Cardiac ventricle fibroblast (primary cell): ENCODE results near the gene SLC43A3. TPM values are rescaled to one million over a fixed set of nuclear protein-coding genes. Genes with fewer than 3 reads are reported as not detected.

Experiments
- total RNA-seq: library from RNA; depleted of rRNA; stranded (reverse); fragments of >200 nt; gene quantifications from 2 replicates; pipeline ENCODE4 v1.2.3, GENCODE V29; 2015

Gene SLC43A3
- 29.9 and 39.3 TPM in 2 replicates for total RNA-seq

DNA sequence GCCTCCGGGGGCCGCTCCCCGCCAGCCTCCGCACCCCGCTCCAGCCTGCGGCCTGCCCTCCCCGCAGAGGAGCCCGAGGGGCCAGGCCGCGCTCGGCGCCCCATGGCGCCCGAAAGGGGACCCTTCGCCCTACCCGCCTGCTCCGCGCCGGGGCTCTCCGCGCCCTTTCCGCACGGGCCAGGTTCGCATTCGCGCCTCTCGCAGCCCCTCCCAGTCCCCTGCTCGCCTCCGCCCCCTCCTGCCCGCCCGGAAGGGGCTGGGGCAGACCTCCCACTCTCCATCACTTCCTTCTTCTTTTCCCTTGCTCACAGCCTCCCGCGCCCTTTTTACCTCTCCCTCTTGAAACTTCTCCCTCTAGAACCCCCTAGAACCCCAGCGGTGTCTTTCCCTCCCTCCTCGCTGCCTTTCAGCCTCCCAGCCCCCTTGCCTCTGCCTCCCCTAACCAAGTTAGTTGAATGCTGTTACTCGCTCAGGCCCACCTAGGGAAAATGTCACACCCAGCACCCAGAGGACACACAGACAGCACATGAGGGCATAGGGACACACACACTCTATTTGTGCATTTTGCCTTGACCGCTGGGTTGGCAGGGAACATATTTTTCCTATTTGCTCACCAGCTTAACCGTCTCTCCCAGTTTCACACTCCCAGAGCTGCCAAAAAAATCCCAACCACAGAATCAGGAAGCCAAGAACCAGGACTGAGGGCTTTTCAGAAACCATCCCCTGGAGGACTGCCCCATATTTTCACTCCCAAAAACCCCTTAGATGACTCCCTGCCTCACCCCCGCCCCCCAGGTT, at the start of gene SLC43A3:
TSS of gene SLC43A3 (minus strand) at position 193 of the 798 bp plus-strand sequence. CDS start 949 bp downstream, outside the sequence.

DNA sequence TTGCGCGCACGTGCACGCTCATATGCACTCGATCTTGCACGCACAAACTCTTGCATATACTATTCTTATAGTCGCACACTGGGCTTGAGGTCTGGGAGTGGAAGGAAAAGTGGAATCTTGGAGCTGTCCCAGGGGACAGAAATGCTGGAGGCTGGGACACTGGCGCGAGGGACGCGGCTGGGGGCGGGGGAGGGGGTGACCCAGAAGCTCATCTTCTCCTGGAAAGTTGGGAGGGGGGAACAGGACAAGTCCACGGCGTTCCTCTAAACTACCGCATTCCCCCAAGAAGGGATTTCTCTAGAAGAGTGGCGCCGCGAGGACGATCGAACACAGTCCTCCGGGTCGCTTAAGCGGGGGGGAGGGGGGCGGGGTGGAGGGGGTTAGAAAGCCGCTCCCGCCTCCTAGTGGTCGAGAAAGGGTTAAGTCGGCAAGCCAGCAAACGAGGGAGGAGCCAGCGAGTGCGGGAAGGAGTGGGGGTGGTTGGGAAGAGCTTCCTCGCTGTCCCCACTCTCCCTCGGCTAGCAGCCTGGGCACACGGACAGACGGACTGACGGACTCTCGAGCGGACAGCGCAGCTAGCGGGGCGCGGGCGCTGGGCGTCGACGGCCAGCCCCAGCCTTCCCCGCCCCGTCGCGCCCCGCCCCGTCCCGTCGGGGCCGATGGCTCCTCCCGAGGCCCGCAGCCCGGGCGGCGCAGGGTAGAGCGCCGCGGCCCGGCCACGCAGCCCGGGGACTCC, 33.3 kb upstream of the SLC43A3 start, which contains the start of gene RTN4RL2:
TSS of gene RTN4RL2 (plus strand) at position 507 of the 736 bp plus-strand sequence. CDS start 338 bp downstream, outside the sequence.

DNA sequence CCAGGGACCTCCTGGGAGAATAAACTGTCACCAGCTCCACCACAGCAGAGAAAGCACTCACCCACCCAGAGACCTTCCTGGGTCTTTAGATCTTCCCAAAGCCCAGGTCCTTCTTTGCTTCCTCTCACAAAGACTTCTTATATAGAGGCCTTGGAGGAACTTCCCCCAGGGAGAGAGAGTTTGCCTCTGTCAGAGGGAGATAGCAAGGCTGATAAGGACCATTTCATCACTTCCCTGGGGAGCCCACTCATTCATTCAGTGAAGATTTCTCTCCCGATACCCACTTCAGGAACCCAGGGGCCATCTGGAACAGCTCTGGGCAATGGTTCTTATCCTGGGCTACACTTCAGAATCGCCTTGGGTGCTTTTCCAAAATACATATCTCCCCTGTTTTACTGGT, 36.4 kb downstream of the SLC43A3 start, which contains the start of gene PRG2:
TSS of gene PRG2 (minus strand) at position 116 of the 400 bp plus-strand sequence. CDS start 706 bp downstream, outside the sequence.

DNA sequence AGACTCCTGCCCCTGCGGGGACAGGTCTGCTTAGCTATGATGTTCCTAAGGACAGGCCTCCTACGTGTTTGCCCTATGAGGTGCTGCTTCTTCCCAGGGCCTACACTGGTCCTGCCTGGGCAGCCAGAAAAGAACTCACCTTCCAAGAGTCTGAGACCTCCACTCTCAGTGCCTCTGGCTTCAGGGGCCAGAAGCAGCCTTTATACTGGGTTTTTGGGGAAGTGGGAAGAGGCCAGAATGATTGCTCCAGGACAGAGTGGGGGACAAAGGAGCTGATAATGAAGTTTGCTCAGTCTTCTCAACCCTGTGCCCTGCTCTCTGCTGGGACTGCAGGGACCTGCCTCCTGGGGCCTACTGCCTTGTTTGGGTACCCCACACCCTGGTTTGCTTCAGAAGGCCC, 45.9 kb downstream of the SLC43A3 start, which contains the start of gene PRG3:
TSS of gene PRG3 (minus strand) at position 176 of the 400 bp plus-strand sequence. CDS start 442 bp downstream, outside the sequence.

Other genes with a start within 250 kb of the SLC43A3 start
- gene LRRC55, start 245.2 kb downstream of the SLC43A3 start, total RNA-seq, result not detected in 2 replicates
- gene APLNR, start 189.9 kb downstream of the SLC43A3 start, total RNA-seq, result 2.1 and 3.9 TPM in 2 replicates
- gene TNKS1BP1, start 102.2 kb downstream of the SLC43A3 start, total RNA-seq, result 85.4 and 94.9 TPM in 2 replicates
- 55.4 and 58.9 TPM in 2 replicates for gene SSRP1, start 91.2 kb downstream of the SLC43A3 start, total RNA-seq
- not detected in 2 replicates for gene P2RX3, start 88.8 kb downstream of the SLC43A3 start, total RNA-seq
- gene PRG3, start 46.0 kb downstream of the SLC43A3 start, total RNA-seq, result not detected in 2 replicates
- gene PRG2, start 36.5 kb downstream of the SLC43A3 start, total RNA-seq, result not detected in 2 replicates
- 1.4 and 2.7 TPM in 2 replicates for gene RTN4RL2, start 33.4 kb upstream of the SLC43A3 start, total RNA-seq
- gene SLC43A1, start 88.6 kb upstream of the SLC43A3 start, total RNA-seq, result 23.5 and 25.3 TPM in 2 replicates
- 22.4 and 34.1 TPM in 2 replicates for gene TIMM10, start 103.6 kb upstream of the SLC43A3 start, total RNA-seq
- gene SMTNL1, start 110.5 kb upstream of the SLC43A3 start, total RNA-seq, result not detected in 2 replicates
- gene UBE2L6, start 140.6 kb upstream of the SLC43A3 start, total RNA-seq, result 74.5 and 81.5 TPM in 2 replicates
- gene SERPING1, start 170.6 kb upstream of the SLC43A3 start, total RNA-seq, result 762 and 840 TPM in 2 replicates
- gene YPEL4, start 222.8 kb upstream of the SLC43A3 start, total RNA-seq, result 2.5 and 3.2 TPM in 2 replicates
- gene CLP1, start 230.6 kb upstream of the SLC43A3 start, total RNA-seq, result 11.0 and 14.3 TPM in 2 replicates
- gene ZDHHC5, start 241.0 kb upstream of the SLC43A3 start, total RNA-seq, result 35.6 and 36.6 TPM in 2 replicates